Frontal cortex (tissue), 4 donors: ENCODE results near the gene ADM2. TPM values are rescaled to one million over a fixed set of nuclear protein-coding genes. Genes with fewer than 3 reads are reported as not detected.
A peak's percentile ranks its signal among the peaks of the same experiment; 100 is the strongest.
"Not testable (repeated sequence)": the region's sequence is repeated elsewhere in the genome, so short reads cannot be mapped to it uniquely, and the experiment has no call there.

ENCODE experiments used
- DNase-seq, 2 donors: peaks; one replicate each; pipeline ENCODE4 v3.0.0; 2012; ENCODE audit warnings: low spot score in 2 of 2
- FAIRE-seq: peaks from 2 replicates; lab custom pipeline; 2012; peaks lifted over from hg19 to GRCh38; lab: Jason Lieb, UNC
- total RNA-seq: library from RNA; depleted of rRNA; stranded (reverse); fragments of >200 nt; gene quantifications from one replicate; pipeline ENCODE4 v1.2.3, GENCODE V29; 2014
- donor health status: control.
- donor health status: control.
- donor health status: control.

Gene ADM2
- total RNA-seq, 1 donor from 2014 or later, result not detected

- FAIRE-seq, result no peak
- peak in 1 of 2 donors; percentile 49 for DNase-seq
Observed at GRCh38 chr22:50531962-50532674, 50.8 kb downstream of the ADM2 start.

GRCh38 chr22:50532824-50533796 lies 51.8 kb downstream of the ADM2 start:
- DNase-seq (no peak), FAIRE-seq (no peak)

- FAIRE-seq, DNase-seq: not testable (repeated sequence)
Observed at GRCh38 chr22:50533856-50534711, 52.7 kb downstream of the ADM2 start.

GRCh38 chr22:50535113-50535512 lies 53.8 kb downstream of the ADM2 start:
- FAIRE-seq (no peak), DNase-seq (no peak)

Other genes with a start within 250 kb of the ADM2 start
- 29.3 TPM for gene TUBGCP6, start 236.5 kb upstream of the ADM2 start, total RNA-seq
- gene HDAC10, start 230.3 kb upstream of the ADM2 start, total RNA-seq, result 16.7 TPM
- 11.4 TPM for gene MAPK12, start 219.9 kb upstream of the ADM2 start, total RNA-seq
- 16.3 TPM for gene MAPK11, start 211.2 kb upstream of the ADM2 start, total RNA-seq
- gene PLXNB2, start 173.9 kb upstream of the ADM2 start, total RNA-seq, result 44.4 TPM
- 19.6 TPM for gene DENND6B, start 154.5 kb upstream of the ADM2 start, total RNA-seq
- gene PPP6R2, start 138.2 kb upstream of the ADM2 start, total RNA-seq, result 62.4 TPM
- 89.3 TPM for gene SBF1, start 6.5 kb upstream of the ADM2 start, total RNA-seq
- gene MIOX, start 5.3 kb downstream of the ADM2 start, total RNA-seq, result not detected
- gene LMF2, start 26.2 kb downstream of the ADM2 start, total RNA-seq, result 11.8 TPM
- gene NCAPH2, start 26.7 kb downstream of the ADM2 start, total RNA-seq, result 42.4 TPM
- gene SCO2, start 44.1 kb downstream of the ADM2 start, total RNA-seq, result 0.82 TPM
- gene TYMP, start 48.5 kb downstream of the ADM2 start, total RNA-seq, result 1.6 TPM
- gene KLHDC7B, start 64.4 kb downstream of the ADM2 start, total RNA-seq, result not detected
- not detected for gene SYCE3, start 81.4 kb downstream of the ADM2 start, total RNA-seq
- gene CPT1B, start 96.9 kb downstream of the ADM2 start, total RNA-seq, result 5.7 TPM
- gene CHKB, start 101.3 kb downstream of the ADM2 start, total RNA-seq, result 28.1 TPM
- 60.3 TPM for gene MAPK8IP2, start 119.2 kb downstream of the ADM2 start, total RNA-seq
- gene ARSA, start 146.6 kb downstream of the ADM2 start, total RNA-seq, result 4.5 TPM
- 4.1 TPM for gene SHANK3, start 191.3 kb downstream of the ADM2 start, total RNA-seq